GM18907 (cell line): Measurements from ENCODE around the gene NOVA1.
A peak's percentile ranks its signal among the peaks of the same experiment; 100 is the strongest.
"Not testable (repeated sequence)": the region's sequence is repeated elsewhere in the genome, so short reads cannot be mapped to it uniquely, and the experiment has no call there.

Source experiments
- ATAC-seq: cut with Tn5 transposase; IDR thresholded peaks from one replicate; pipeline ENCODE4 v1.9.1; 2021; ENCODE audit warnings: mild to moderate bottlenecking, moderate library complexity; ENCODE audit not compliant: unreplicated experiment

The NOVA1 gene

GRCh38 chr14:26597589-26598080 is at the start of gene NOVA1:
TSS of gene NOVA1 (minus strand) at chr14:26598033. CDS start at chr14:26597436, 597 bp downstream.
- no peak for ATAC-seq

GRCh38 chr14:26645057-26645456 is 47.2 kb upstream of the NOVA1 start:
- not testable (repeated sequence) for ATAC-seq

GRCh38 chr14:26636561-26636960 is 38.7 kb upstream of the NOVA1 start:
- no peak for ATAC-seq

- not testable (repeated sequence) for ATAC-seq
These were observed 37.1 kb upstream of the NOVA1 start for GRCh38 chr14:26634946-26635345.

- ATAC-seq: no peak
These were observed 28.4 kb upstream of the NOVA1 start for GRCh38 chr14:26626256-26626655.

GRCh38 chr14:26622611-26623010 is 24.8 kb upstream of the NOVA1 start:
- no peak for ATAC-seq

- no peak for ATAC-seq
These were observed 24.2 kb upstream of the NOVA1 start for GRCh38 chr14:26621807-26622560.

GRCh38 chr14:26621364-26621763 is 23.5 kb upstream of the NOVA1 start:
- no peak for ATAC-seq

- no peak for ATAC-seq
These were observed 13.4 kb upstream of the NOVA1 start for GRCh38 chr14:26611259-26611658.

- no peak for ATAC-seq
These were observed 9.0 kb upstream of the NOVA1 start for GRCh38 chr14:26606729-26607312.

- no peak for ATAC-seq
These were observed 7.8 kb upstream of the NOVA1 start for GRCh38 chr14:26605602-26606001.

- ATAC-seq: no peak
These were observed 5.1 kb upstream of the NOVA1 start for GRCh38 chr14:26602902-26603301.

- no peak for ATAC-seq
These were observed 4.0 kb upstream of the NOVA1 start for GRCh38 chr14:26601856-26602255.

- no peak for ATAC-seq
These were observed 1.5 kb upstream of the NOVA1 start for GRCh38 chr14:26599291-26599690.

GRCh38 chr14:26598672-26599131 is 869 bp upstream of the NOVA1 start:
- no peak for ATAC-seq

- ATAC-seq: peak; percentile 77
These were observed 343 bp upstream of the NOVA1 start for GRCh38 chr14:26598081-26598671.

- no peak for ATAC-seq
These were observed 703 bp downstream of the NOVA1 start for GRCh38 chr14:26597071-26597588.

GRCh38 chr14:26596543-26597061 is 1.2 kb downstream of the NOVA1 start:
- ATAC-seq: no peak

GRCh38 chr14:26595926-26596542 is 1.8 kb downstream of the NOVA1 start:
- ATAC-seq: no peak

- ATAC-seq: no peak
These were observed 2.9 kb downstream of the NOVA1 start for GRCh38 chr14:26594756-26595545.
